Testis (tissue), 3 donors: ENCODE measurements around the gene TCEA2. TPM values are rescaled to one million over a fixed set of nuclear protein-coding genes. Genes with fewer than 3 reads are reported as not detected.

ENCODE experiments used
- DNase-seq: peaks from one replicate; pipeline ENCODE4 v3.0.0-alpha.2; 2019
- H3K27ac ChIP-seq, 2 donors: fragments of 200-600 bp; sonication (generic); one replicate each; pipeline ENCODE4 v1.5.1; 2019
- H3K27me3 ChIP-seq: fragments of 200-600 bp; sonication (generic); one replicate; pipeline ENCODE4 v1.5.1; 2019
- H3K36me3 ChIP-seq: fragments of 200-600 bp; sonication (generic); one replicate; pipeline ENCODE4 v1.5.1; 2017; ENCODE audit warnings: low read depth; ENCODE audit errors: missing control alignments
- H3K4me1 ChIP-seq: fragments of 200-600 bp; sonication (generic); one replicate; pipeline ENCODE4 v1.5.1; 2019
- H3K4me3 ChIP-seq, 2 donors: fragments of 200-600 bp; sonication (generic); one replicate each; pipeline ENCODE4 v1.5.1; 2017 to 2019
- H3K9me3 ChIP-seq: fragments of 200-600 bp; sonication (generic); one replicate; pipeline ENCODE4 v1.5.1; 2017
- POLR2A ChIP-seq: fragments of 450-650 bp; IDR thresholded peaks from one replicate; pipeline ENCODE4 v1.6.1; 2017; ENCODE audit warnings: antibody characterized with exemption, mild to moderate bottlenecking, moderate library complexity
- WGBS, 2 donors: methylation state at CpG; one replicate each; pipeline ENCODE4 v1.1.5; 2018; 5-methylcytosine and 5-hydroxymethylcytosine counted together
- intact Hi-C: fragments of 100-400 bp; cut with DNase I; formaldehyde crosslinking; loops from one replicate; pipeline ENCODE4 v1.15.1; 2023; ENCODE audit warnings: low total_unique reads
- polyA plus RNA-seq: library from polyadenylated mRNA; stranded (reverse); fragments of 350-450 nt; fragmentation: Illumina TruSeq; extraction: RNeasy Lipid Tissue Mini Kit (QIAGEN cat#74804); gene quantifications from one replicate; pipeline ENCODE4 v1.2.3, GENCODE V29; 2014; ENCODE audit warnings: low read depth, low replicate concordance; ENCODE audit not compliant: insufficient read depth
- total RNA-seq, 2 donors: library from RNA; depleted of rRNA; stranded (reverse); fragments of >200 nt; gene quantifications; one replicate each; pipeline ENCODE4 v1.2.3, GENCODE V29; 2016
- TF ChIP-seq, protein P1 (sequence below), 3 experiments: fragments of 450-650 bp in 2 of 3; fragments of 200-600 bp in 1 of 3; sonication (generic) in 1 of 3; IDR thresholded peaks; one replicate each; pipeline ENCODE4 v1.5.1; 2016 to 2019; ENCODE audit warnings: antibody characterized with exemption in 3 of 3, mild to moderate bottlenecking in 2 of 3, moderate library complexity in 1 of 3

The TCEA2 gene
- total and polyA plus RNA-seq, 3 donors from 2014 or later = 94.5 to 171 (median 126) TPM

DNA sequence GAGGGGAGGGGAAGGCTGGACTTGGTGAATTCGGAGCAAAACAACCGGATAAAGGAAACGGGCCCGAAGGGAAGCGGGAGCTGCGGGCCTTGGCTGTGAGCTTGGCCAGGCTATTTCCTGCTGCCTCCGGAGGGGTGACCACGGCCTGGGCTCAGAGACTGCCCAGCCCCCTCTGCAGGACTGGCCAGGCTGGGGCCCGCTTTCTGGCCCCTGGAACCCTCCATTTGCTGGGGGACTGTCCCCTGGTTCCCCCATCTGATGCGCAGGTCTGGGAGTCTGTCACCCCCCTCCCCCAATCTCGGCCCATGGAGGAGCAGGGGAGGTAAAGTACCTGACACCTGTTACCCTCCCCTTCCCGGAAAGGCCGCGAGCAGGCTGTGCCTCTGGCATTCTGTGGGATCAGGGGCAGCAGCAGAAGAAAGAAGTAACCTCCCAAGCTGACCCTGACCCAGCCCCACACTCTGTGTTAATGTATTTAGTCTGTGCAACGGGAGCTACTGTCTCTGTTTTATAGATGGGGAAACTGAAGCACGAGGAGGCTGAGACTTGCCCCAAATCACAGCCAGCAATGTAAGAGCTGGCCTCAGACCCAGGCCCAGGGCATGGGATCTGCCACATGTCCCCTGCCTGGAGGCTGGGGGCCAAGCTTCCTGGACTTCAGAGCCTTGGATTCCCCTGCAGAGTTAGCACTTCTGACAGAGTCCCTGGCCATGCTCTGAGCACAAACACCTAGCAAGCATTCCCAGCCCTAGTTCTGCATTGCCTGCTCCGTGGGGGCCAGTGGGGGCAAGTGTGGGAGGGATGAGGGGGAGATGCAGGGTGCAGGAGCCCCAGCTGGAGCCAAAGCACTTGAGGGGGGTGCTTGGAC is 23.5 kb upstream of the TCEA2 start:
- intact Hi-C loops = no loop called here
- H3K27ac ChIP-seq = peak overlapping the region in 1 of 2 donors; percentile 15
- no peaks in the 10 kb centered on the region for H3K9me3 ChIP-seq
- WGBS, 2 donors = 7 to 8% methylated on average over 5 to 17 of the region's 17 CpGs
- H3K4me3 ChIP-seq = peak overlapping the region; percentile 26 to 59
- TF ChIP-seq, protein P1, sequence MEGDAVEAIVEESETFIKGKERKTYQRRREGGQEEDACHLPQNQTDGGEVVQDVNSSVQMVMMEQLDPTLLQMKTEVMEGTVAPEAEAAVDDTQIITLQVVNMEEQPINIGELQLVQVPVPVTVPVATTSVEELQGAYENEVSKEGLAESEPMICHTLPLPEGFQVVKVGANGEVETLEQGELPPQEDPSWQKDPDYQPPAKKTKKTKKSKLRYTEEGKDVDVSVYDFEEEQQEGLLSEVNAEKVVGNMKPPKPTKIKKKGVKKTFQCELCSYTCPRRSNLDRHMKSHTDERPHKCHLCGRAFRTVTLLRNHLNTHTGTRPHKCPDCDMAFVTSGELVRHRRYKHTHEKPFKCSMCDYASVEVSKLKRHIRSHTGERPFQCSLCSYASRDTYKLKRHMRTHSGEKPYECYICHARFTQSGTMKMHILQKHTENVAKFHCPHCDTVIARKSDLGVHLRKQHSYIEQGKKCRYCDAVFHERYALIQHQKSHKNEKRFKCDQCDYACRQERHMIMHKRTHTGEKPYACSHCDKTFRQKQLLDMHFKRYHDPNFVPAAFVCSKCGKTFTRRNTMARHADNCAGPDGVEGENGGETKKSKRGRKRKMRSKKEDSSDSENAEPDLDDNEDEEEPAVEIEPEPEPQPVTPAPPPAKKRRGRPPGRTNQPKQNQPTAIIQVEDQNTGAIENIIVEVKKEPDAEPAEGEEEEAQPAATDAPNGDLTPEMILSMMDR (IDR thresholded peaks at IDR 0.05) = no peak
- no peak for TF ChIP-seq POLR2A
- H3K27me3 ChIP-seq = no peaks in the 10 kb centered on the region
- no peaks in the 10 kb centered on the region for H3K36me3 ChIP-seq
- peaks cover 19% of the 10 kb centered on the region for H3K4me1 ChIP-seq
- no peak for DNase-seq

GRCh38 chr20:64040231-64041039 is 22.6 kb upstream of the TCEA2 start:
- intact Hi-C loops = no loop called here
- no peak overlapping the region for H3K4me3 ChIP-seq
- peaks cover 19% of the 10 kb centered on the region for H3K4me1 ChIP-seq
- H3K27ac ChIP-seq = no peak overlapping the region
- no peaks in the 10 kb centered on the region for H3K27me3 ChIP-seq
- WGBS, 2 donors = 67 to 72% methylated on average over 11 to 12 of the region's 12 CpGs
- no peaks in the 10 kb centered on the region for H3K36me3 ChIP-seq
- no peaks in the 10 kb centered on the region for H3K9me3 ChIP-seq
- no peak for DNase-seq
- no peak for TF ChIP-seq POLR2A
- TF ChIP-seq, protein P1 (IDR thresholded peaks at IDR 0.05) = no peak

DNA sequence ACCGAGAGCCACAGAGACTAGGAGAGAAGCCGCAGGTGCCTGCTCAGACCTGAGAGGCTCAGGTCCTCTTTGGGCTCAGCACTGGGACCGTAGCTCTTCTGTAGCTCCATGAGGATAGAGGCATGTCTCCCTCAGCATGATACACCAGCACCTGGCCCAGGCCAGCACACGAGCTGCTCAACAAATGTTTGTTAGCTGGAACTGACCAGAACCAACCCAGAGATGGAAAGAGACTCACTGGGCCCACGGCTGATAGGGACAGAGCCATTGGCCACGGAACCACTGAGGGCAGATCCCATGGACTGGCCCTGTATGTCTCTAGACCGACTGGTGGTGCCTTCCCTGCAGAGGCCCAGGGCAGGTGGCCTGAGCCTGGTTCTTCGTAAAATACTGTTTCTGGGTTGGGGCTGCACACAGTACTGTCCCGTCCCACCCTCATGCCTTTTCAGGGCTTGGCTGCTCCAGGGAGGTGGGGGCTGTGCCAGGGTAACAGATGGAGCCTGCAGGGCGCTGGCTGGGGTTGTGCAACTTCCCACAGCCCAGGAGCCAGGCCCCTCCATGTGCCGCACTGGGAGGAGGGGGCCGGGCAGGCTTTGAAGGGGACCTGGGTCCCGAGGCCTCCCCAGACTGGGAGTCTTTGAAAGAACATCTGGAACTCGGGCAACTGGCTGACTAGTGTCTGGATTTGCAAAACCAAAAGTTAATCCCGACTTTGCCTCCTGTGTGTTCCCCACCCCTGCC is 21.8 kb upstream of the TCEA2 start:
- Histone ChIP-seq H3K36me3 (no peaks in the 10 kb centered on the region), H3K4me1 (peaks cover 19% of the 10 kb centered on the region), H3K27ac (no peak overlapping the region), H3K9me3 (no peaks in the 10 kb centered on the region), H3K27me3 (no peaks in the 10 kb centered on the region), H3K4me3 (no peak overlapping the region)
- DNase-seq = no peak
- TF ChIP-seq, protein P1 (IDR thresholded peaks at IDR 0.05) = no peak
- TF ChIP-seq POLR2A = no peak
- intact Hi-C loops = no loop called here
- 46 to 53% methylated on average over 11 to 15 of the region's 15 CpGs for WGBS, 2 donors

GRCh38 chr20:64041781-64042053 is 21.3 kb upstream of the TCEA2 start:
- TF ChIP-seq, protein P1 (IDR thresholded peaks at IDR 0.05) = no peak
- no peak for TF ChIP-seq POLR2A
- Histone ChIP-seq H3K9me3 (no peaks in the 10 kb centered on the region), H3K36me3 (no peaks in the 10 kb centered on the region), H3K27me3 (no peaks in the 10 kb centered on the region), H3K4me1 (peaks cover 19% of the 10 kb centered on the region), H3K27ac (no peak overlapping the region), H3K4me3 (peak overlapping the region in 1 of 2 donors; percentile 56)
- intact Hi-C loops = no loop called here
- WGBS, 2 donors = 16 to 34% methylated on average over 5 to 11 of the region's 11 CpGs
- DNase-seq = no peak
